NOMO-1 (cell line): ENCODE measurements around the gene YJU2.
"Not testable (repeated sequence)": the region's sequence is repeated elsewhere in the genome, so short reads cannot be mapped to it uniquely, and the experiment has no call there.

Experiments
- DNase-seq, 2 experiments: peaks; one replicate each; lab custom pipeline; 2025; ENCODE audit not compliant: unreplicated experiment in 2 of 2; lab: John Stamatoyannopoulos, UW

Gene YJU2

DNA sequence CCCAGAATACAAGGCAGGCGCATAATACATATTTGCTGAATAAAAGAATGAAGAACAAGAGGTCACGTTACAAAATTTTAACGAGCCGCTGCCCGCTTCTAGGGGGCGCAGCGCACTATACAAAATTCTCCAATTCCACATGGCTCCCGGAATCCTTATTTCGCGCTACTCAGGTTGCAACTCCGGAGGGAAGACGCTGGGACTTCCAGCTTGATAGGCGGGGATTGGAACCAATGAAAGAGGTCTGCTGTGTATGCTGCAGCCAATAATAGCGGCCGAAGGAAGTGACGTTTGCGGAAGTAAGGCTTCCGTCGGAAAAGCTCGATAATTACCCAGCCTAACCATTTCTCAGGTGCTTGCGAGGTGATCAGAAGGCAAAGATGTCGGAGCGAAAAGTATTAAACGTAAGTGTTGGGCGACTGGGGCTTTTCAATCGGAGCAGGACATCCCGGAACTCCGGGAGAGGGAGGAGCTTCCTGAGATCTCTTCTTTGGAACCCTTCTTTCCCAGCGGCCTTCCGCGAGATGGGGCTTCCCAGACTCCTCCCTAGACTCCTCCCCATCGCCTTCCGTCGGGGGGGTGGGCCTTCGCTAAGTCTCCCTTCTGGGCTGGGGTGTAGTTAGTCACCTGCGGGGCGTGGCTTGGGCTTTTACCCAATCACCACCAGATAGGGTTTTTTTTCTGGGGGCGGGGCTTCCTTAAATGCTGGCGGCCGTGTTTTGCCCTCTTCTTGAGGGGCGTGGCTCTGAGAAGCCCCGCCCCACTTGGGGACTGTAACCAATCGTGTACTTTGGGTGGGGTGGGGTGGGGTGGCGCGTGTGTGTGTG, at the start of gene YJU2:
YJU2 (plus strand) TSS at position 314 of the 827 bp plus-strand sequence; CDS start at position 381, 67 bp downstream.
- peak; percentile 97 to 99 for DNase-seq

DNA sequence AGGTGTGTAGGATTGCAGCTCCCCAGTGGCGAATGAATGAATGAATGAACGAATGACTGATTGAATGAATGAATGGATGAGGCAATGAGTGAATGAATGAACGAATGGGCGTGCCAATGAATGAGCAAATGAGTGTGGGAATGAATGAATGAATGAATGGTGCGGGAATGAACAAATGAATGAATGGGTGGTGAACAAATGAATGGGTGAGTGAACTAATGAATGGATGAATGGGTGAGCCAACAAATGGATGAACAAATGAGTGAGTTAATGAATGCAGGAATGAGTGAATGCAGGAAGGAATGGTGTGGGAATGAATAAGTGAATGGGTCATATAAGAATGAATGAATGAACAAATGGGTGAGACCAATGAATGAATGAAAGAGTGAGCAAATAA, 49.7 kb upstream of the YJU2 start:
- DNase-seq = no peak

- DNase-seq = no peak
Observed at GRCh38 chr19:4197625-4198466, 49.0 kb upstream of the YJU2 start.

GRCh38 chr19:4198467-4199126, 48.3 kb upstream of the YJU2 start:
- no peak for DNase-seq

GRCh38 chr19:4199699-4200293, 47.1 kb upstream of the YJU2 start:
- no peak for DNase-seq

DNA sequence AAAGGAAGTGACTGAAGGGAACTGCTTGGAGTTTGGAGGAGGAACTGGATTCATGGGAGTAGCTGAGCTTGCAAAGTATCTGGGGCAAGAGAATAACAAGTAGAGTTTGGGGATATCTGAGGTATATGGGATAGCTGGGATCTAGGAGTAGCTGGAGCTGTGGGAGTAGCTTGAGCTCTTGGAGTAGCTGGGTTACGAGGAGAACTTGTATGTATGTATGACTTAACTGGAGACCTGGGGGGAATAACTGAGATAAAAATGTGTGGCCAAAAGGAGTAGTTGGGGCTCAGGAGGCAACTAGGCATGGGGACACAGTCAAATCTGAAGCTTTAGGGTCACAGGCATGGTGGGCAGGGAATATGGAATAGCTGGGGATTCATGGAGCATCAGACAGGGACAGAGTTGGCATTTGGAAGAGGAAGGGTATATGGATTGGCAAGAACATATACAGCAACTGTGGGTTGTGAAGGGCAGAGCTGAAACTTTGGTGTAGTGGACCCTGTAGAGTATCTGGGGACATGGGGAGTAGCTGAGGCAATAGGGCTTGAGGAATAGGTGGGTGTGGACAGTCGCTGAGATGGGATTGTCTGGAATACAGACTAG, 45.8 kb upstream of the YJU2 start:
- DNase-seq = no peak

GRCh38 chr19:4201798-4202197, 45.1 kb upstream of the YJU2 start:
- DNase-seq = no peak

DNA sequence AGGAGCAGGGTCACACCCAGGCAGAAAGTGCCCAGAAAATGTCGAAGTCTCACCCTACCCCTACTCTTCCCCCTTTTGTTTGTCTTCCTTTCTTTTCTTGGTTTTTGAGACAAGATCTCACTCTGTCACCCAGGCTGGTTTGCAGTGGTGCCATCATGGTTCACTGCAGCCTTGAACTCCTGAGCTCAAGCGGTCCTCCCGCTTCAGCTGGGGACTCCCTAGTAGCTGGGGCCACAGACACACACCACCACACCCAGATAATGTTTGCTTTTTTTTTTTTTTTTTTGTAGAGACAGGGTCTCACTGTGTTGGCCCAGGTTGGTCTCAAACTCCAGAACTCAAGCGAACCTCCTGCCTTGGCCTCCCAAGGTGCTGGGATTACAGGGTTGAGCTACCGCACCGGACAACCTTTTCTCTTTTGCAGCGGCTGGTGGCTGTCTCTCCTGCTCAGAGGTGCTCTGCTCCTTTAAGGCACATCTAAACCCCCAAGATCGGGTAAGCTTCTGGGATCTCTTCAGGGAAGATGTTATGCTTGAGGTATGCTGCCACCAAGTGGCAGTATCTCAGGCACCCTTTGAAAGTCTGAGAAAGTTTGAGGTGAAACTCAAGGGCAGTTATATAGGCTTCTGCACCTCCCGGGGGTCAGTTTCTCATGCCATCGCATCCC, 39.9 kb upstream of the YJU2 start:
- no peak for DNase-seq

- DNase-seq = peak in 1 of 2 experiments; percentile 13
Observed at GRCh38 chr19:4208385-4209094, 38.3 kb upstream of the YJU2 start.

- DNase-seq = no peak
Observed at GRCh38 chr19:4210166-4210731, 36.6 kb upstream of the YJU2 start.

- DNase-seq = no peak
Observed at GRCh38 chr19:4213116-4213515, 33.8 kb upstream of the YJU2 start.

DNA sequence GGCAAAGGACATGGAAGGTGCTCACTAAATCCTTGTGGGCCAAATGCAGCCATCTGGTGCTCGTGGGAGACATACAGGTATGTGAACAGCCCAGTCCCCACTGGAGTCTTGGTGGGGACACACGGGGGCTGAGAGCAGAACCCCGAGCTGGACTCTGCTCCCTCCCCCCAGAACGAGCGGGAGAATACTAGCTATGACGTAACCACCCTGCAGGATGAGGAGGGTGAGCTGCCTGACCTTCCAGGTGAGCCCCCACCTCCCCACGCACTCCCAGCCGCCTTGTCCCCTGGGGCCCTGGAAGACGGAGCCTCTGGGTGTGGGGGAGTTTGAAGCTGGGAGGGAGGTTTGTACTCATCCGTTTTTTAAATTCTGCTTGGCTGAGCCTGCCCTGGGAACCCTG, 31.1 kb upstream of the YJU2 start:
- DNase-seq = no peak

GRCh38 chr19:4216846-4217245, 30.0 kb upstream of the YJU2 start:
- no peak for DNase-seq

GRCh38 chr19:4217429-4218264, 29.2 kb upstream of the YJU2 start:
- no peak for DNase-seq

DNA sequence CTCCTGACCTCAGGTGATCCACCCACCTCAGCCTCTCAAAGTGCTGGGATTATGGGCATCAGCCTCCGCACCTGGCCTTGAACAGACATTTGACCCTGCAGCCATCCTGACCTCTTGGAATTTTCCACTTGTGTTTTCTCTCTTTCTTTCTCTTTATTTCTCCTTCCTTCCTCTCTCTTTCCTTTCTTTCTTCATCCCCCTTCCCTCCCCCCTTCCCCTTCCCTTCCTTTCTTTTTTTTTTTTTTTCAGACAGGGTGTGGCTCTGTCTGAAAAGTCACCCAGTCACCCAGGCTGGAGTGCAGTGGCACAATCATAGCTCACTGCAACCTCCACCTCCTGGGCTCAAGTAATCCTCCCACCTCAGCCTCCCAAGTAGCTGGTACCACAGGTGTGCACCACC, 28.4 kb upstream of the YJU2 start:
- not testable (repeated sequence) for DNase-seq

DNA sequence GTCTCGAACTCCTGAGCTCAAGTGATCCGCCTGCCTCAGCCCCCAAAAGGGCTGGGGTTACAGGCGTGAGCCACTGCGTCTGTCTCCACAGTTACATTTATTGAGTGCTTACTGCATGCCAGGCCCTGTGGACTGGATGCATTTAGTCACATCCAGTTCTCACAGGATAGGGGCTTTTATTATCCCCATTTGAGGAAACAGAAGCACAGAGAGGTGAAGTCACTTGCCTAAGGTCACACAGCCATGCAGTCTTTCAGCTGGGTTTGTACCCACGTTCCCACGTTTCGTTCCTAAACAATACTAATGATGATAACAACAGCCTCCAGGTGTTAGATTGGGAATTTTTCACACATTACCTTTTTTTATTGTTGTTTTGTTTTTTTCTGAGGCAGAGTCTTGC, 26.7 kb upstream of the YJU2 start:
- no peak for DNase-seq

DNA sequence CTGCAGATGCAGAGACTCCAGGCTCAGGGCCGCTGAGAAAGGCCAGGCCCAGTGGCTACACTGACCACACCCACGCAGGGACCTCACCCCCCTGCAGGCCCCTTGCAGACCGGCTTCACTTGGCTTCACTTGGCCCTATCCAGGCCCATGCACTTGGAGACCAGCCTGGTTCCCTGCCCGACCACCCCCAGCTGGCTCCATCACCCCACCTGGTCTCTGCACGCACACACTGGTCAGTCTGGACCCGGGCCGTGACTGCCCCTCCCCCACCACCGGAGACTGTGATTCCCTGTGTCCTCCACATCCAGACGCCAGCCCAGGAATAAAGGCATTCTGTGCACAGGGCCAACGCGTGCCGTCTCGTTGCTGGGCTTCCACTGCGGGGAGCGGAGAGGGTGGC, 22.4 kb upstream of the YJU2 start:
- no peak for DNase-seq

- DNase-seq = no peak
Observed at GRCh38 chr19:4225885-4226284, 21.0 kb upstream of the YJU2 start.
